Ishikawa (cell line): ENCODE data around the gene PDE3A.

Experiments used
- EGR1 ChIP-seq: IDR thresholded peaks from 2 replicates; pipeline ENCODE4 v1.6.1; 2012
- EP300 ChIP-seq: IDR thresholded peaks from 2 replicates; pipeline ENCODE4 v1.6.1; 2012; ENCODE audit warnings: borderline replicate concordance
- MAX ChIP-seq: IDR thresholded peaks from 2 replicates; pipeline ENCODE4 v1.6.1; 2012
- RAD21 ChIP-seq: IDR thresholded peaks from 2 replicates; pipeline ENCODE4 v1.6.1; 2012; ENCODE audit warnings: low read depth
- REST ChIP-seq: IDR thresholded peaks from 2 replicates; pipeline ENCODE4 v1.6.1; 2012; ENCODE audit warnings: low read depth, mild to moderate bottlenecking
- TAF1 ChIP-seq: IDR thresholded peaks from 2 replicates; pipeline ENCODE4 v1.6.1; 2012; ENCODE audit warnings: low read depth, mild to moderate bottlenecking
- TEAD4 ChIP-seq: IDR thresholded peaks from 2 replicates; pipeline ENCODE4 v1.6.1; 2012
- YY1 ChIP-seq: IDR thresholded peaks from 2 replicates; pipeline ENCODE4 v1.6.1; 2012; ENCODE audit warnings: low read depth

GRCh38 chr12:20585055-20585625, 216.8 kb downstream of the PDE3A start:
- no peak for TF ChIP-seq MAX
- TF ChIP-seq RAD21: no peak
- TF ChIP-seq REST: no peak
- no peak for TF ChIP-seq TEAD4
- TF ChIP-seq EP300: no peak
- no peak for TF ChIP-seq TAF1
- TF ChIP-seq EGR1: no peak
- no peak for TF ChIP-seq YY1
